NT2/D1 (cell line): ENCODE data around the gene PRKCB.

Experiments used
- YY1 ChIP-seq: IDR thresholded peaks from 2 replicates; pipeline ENCODE4 v1.6.1; 2011; ENCODE audit not compliant: insufficient read length, insufficient read depth
- ZNF274 ChIP-seq: IDR thresholded peaks from 2 replicates; pipeline ENCODE4 v1.6.1; 2011; ENCODE audit warnings: mild to moderate bottlenecking, low read depth, low read length

GRCh38 chr16:23941963-23942564 is 106.3 kb downstream of the PRKCB start:
- no peak for TF ChIP-seq YY1
- TF ChIP-seq ZNF274: no peak
